Hepatocyte (in vitro differentiated cells): ENCODE results near the gene NOTCH4. TPM values are rescaled to one million over a fixed set of nuclear protein-coding genes. Genes with fewer than 3 reads are reported as not detected.

Experiments used
- DNase-seq: peaks from one replicate; pipeline ENCODE4 v3.0.0-alpha.2; 2016; ENCODE audit warnings: low spot score
- H2AFZ ChIP-seq: fragments of 200-600 bp; sonication (generic); 2 replicates; pipeline ENCODE4 v1.6.0; 2016; ENCODE audit warnings: antibody characterized with exemption, mild to moderate bottlenecking
- H3K27ac ChIP-seq: fragments of 200-600 bp; sonication (generic); 2 replicates; pipeline ENCODE4 v1.5.1; 2016; ENCODE audit warnings: mild to moderate bottlenecking
- H3K27me3 ChIP-seq: fragments of 200-600 bp; sonication (generic); 2 replicates; pipeline ENCODE4 v1.6.1; 2016
- H3K36me3 ChIP-seq: fragments of 200-600 bp; sonication (generic); replicated peaks from 2 replicates; pipeline ENCODE4 v1.5.1; 2016; ENCODE audit warnings: low read depth; ENCODE audit not compliant: insufficient read depth
- H3K4me1 ChIP-seq: fragments of 200-600 bp; sonication (generic); 2 replicates; pipeline ENCODE4 v1.5.1; 2016; ENCODE audit warnings: mild to moderate bottlenecking, moderate library complexity; ENCODE audit not compliant: insufficient read depth
- H3K4me2 ChIP-seq: fragments of 200-600 bp; sonication (generic); 2 replicates; pipeline ENCODE4 v1.6.0; 2016
- H3K4me3 ChIP-seq: fragments of 200-600 bp; sonication (generic); 2 replicates; pipeline ENCODE4 v1.5.1; 2016; ENCODE audit warnings: mild to moderate bottlenecking
- H3K79me2 ChIP-seq: fragments of 200-600 bp; sonication (generic); 2 replicates; pipeline ENCODE4 v1.6.0; 2017; ENCODE audit warnings: mild to moderate bottlenecking
- H3K9me2 ChIP-seq: fragments of 200-600 bp; sonication (generic); replicated peaks from 2 replicates; pipeline ENCODE4 v1.6.0; 2017; ENCODE audit warnings: mild to moderate bottlenecking; ENCODE audit not compliant: insufficient read depth
- H3K9me3 ChIP-seq: fragments of 200-600 bp; sonication (generic); 2 replicates; pipeline ENCODE4 v1.5.1; 2016; ENCODE audit warnings: low read depth, mild to moderate bottlenecking
- H4K20me1 ChIP-seq: fragments of 200-600 bp; sonication (generic); 2 replicates; pipeline ENCODE4 v1.6.0; 2016; ENCODE audit warnings: mild to moderate bottlenecking; ENCODE audit not compliant: insufficient read depth, poor library complexity, severe bottlenecking
- CTCF ChIP-seq: fragments of 200-600 bp; sonication (generic); IDR thresholded peaks from 2 replicates; pipeline ENCODE4 v1.5.1; 2016; ENCODE audit warnings: antibody characterized with exemption, mild to moderate bottlenecking; ENCODE audit not compliant: poor library complexity
- EZH2 ChIP-seq: fragments of 200-600 bp; sonication (generic); IDR thresholded peaks from 2 replicates; pipeline ENCODE4 v1.6.1; 2016; ENCODE audit warnings: antibody characterized with exemption, mild to moderate bottlenecking, borderline replicate concordance
- EZH2phosphoT487 ChIP-seq: fragments of 200-600 bp; sonication (generic); IDR thresholded peaks from one replicate; pipeline ENCODE4 v1.6.1; 2018; ENCODE audit warnings: antibody characterized with exemption, mild to moderate bottlenecking, low read depth, moderate library complexity; ENCODE audit not compliant: unreplicated experiment, severe bottlenecking
- WGBS: methylation state at CpG from one replicate; pipeline ENCODE4 v1.1.6; 2016; ENCODE audit warnings: low lambda C conversion rate; ENCODE audit errors: missing lambda C conversion rate; 5-methylcytosine and 5-hydroxymethylcytosine counted together
- polyA plus RNA-seq: library from polyadenylated mRNA; unstranded; fragments of >200 nt; fragmentation: Nextera tagmentation; extraction: Ambion mirVana; gene quantifications from 2 replicates; pipeline ENCODE4 v1.2.1, GENCODE V29; 2016
- total RNA-seq: library from RNA; depleted of rRNA; stranded (reverse); fragments of >200 nt; gene quantifications from 2 replicates; pipeline ENCODE4 v1.2.3, GENCODE V29; 2014

Gene NOTCH4
- total and polyA plus RNA-seq, 2 experiments from 2014 or later: 2.7 to 3.6 TPM

- no peak overlapping the region for H3K4me2 ChIP-seq
- H3K9me2 ChIP-seq: no peaks in the 10 kb centered on the region
- H3K27ac ChIP-seq: no peak overlapping the region
- no peaks in the 10 kb centered on the region for H3K79me2 ChIP-seq
- H3K4me3 ChIP-seq: no peak overlapping the region
- no peaks in the 10 kb centered on the region for H3K4me1 ChIP-seq
- no peak for DNase-seq
- no peaks in the 10 kb centered on the region for H4K20me1 ChIP-seq
- H3K36me3 ChIP-seq: no peaks in the 10 kb centered on the region
- H3K27me3 ChIP-seq: no peaks in the 10 kb centered on the region
- H3K9me3 ChIP-seq: no peaks in the 10 kb centered on the region
- H2AFZ ChIP-seq: no peak overlapping the region
- WGBS: 75% methylated on average over 5 of the region's 5 CpGs
- TF ChIP-seq CTCF (no peak), EZH2 (no peak), EZH2phosphoT487 (no peak)
Observed at GRCh38 chr6:32210191-32210601, 13.7 kb downstream of the NOTCH4 start.

GRCh38 chr6:32208996-32209395 lies 14.9 kb downstream of the NOTCH4 start:
- Histone ChIP-seq H4K20me1 (no peaks in the 10 kb centered on the region), H2AFZ (no peak overlapping the region), H3K9me2 (no peaks in the 10 kb centered on the region), H3K9me3 (no peaks in the 10 kb centered on the region), H3K27ac (no peak overlapping the region), H3K79me2 (no peaks in the 10 kb centered on the region), H3K36me3 (no peaks in the 10 kb centered on the region), H3K4me3 (no peak overlapping the region), H3K4me2 (no peak overlapping the region), H3K4me1 (no peaks in the 10 kb centered on the region), H3K27me3 (no peaks in the 10 kb centered on the region)
- WGBS: 54% methylated on average over 1 of the region's 1 CpG
- no peak for DNase-seq
- TF ChIP-seq EZH2 (no peak), CTCF (no peak), EZH2phosphoT487 (no peak)

- no peak overlapping the region for H3K27ac ChIP-seq
- H3K4me1 ChIP-seq: no peaks in the 10 kb centered on the region
- no peak overlapping the region for H3K4me2 ChIP-seq
- H2AFZ ChIP-seq: no peak overlapping the region
- no peaks in the 10 kb centered on the region for H3K9me2 ChIP-seq
- H3K36me3 ChIP-seq: no peaks in the 10 kb centered on the region
- no peak overlapping the region for H3K4me3 ChIP-seq
- H3K9me3 ChIP-seq: no peaks in the 10 kb centered on the region
- no peaks in the 10 kb centered on the region for H3K27me3 ChIP-seq
- no peaks in the 10 kb centered on the region for H4K20me1 ChIP-seq
- H3K79me2 ChIP-seq: no peaks in the 10 kb centered on the region
- DNase-seq: no peak
- TF ChIP-seq CTCF (no peak), EZH2 (no peak), EZH2phosphoT487 (no peak)
- WGBS: 89% methylated on average over 3 of the region's 3 CpGs
Observed at GRCh38 chr6:32204268-32204715, 19.6 kb downstream of the NOTCH4 start.
